ENCODE results near the gene FAM110C.
"Not testable (repeated sequence)": the region's sequence is repeated elsewhere in the genome, so short reads cannot be mapped to it uniquely, and the experiment has no call there.

FAM110C gene

DNA sequence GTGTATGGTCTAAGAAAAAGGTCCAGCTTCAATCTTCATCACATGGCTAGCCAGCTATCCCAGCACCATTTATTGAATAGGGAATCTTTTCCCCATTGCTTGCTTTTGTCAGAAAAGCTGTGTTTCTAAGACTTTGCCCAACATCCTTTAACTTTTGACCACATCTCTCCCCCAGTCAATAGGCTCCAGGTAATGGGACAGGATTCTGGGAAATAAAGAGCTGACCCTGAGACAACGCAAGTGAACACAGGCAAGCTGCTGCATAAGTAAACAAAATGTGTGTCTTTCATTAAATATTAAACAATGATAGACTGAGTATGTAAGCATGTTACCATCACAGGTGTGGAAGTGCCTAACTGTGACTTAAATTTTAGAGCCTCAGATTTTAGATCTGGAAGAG lies 23.0 kb downstream of the FAM110C start:
- TF ChIP-seq, protein P1, sequence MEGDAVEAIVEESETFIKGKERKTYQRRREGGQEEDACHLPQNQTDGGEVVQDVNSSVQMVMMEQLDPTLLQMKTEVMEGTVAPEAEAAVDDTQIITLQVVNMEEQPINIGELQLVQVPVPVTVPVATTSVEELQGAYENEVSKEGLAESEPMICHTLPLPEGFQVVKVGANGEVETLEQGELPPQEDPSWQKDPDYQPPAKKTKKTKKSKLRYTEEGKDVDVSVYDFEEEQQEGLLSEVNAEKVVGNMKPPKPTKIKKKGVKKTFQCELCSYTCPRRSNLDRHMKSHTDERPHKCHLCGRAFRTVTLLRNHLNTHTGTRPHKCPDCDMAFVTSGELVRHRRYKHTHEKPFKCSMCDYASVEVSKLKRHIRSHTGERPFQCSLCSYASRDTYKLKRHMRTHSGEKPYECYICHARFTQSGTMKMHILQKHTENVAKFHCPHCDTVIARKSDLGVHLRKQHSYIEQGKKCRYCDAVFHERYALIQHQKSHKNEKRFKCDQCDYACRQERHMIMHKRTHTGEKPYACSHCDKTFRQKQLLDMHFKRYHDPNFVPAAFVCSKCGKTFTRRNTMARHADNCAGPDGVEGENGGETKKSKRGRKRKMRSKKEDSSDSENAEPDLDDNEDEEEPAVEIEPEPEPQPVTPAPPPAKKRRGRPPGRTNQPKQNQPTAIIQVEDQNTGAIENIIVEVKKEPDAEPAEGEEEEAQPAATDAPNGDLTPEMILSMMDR (IDR thresholded peaks at IDR 0.05): no peak
- Histone ChIP-seq H3K4me1 (ENCODE audit: control insufficient read depth in 1 of 2, insufficient read depth in 1 of 2, low read depth in 1 of 2, low read length in 1 of 2) (no peaks in the 10 kb centered on the region), H3K4me3 (ENCODE audit: low read depth in 1 of 2, low read length in 1 of 2) (no peak overlapping the region), H3K27me3 (no peaks in the 10 kb centered on the region), H3K36me3 (no peaks in the 10 kb centered on the region), H3K9me3 (no peaks in the 10 kb centered on the region), H3K27ac (no peak overlapping the region)

DNA sequence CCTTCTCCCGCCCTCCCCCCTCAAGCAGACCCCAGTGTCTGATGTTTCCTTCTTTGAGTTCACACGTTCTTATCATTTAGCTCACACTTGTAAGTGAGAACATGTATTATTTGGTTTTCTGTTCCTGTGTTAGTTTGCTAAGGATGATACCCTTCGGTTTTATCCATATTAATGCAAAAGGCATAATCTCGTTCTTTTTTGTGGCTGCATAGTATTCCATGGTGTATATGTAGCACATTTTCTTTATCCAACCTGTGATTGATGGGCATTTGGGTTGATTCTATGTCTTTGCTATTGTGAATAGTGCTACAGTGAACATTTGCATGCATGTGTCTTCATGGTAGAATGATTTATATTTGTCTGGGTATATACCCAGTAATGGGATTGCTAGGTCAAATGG lies 24.1 kb downstream of the FAM110C start:
- H3K4me1 ChIP-seq (ENCODE audit: control insufficient read depth in 1 of 2, insufficient read depth in 1 of 2, low read depth in 1 of 2, low read length in 1 of 2); H3K9me3 ChIP-seq; H3K36me3 ChIP-seq; H3K4me3 ChIP-seq (ENCODE audit: low read depth in 1 of 2, low read length in 1 of 2); H3K27me3 ChIP-seq; H3K27ac ChIP-seq: not testable (repeated sequence)

GRCh38 chr2:20259-20658 lies 26.0 kb downstream of the FAM110C start:
- not testable (repeated sequence) for H3K4me3 ChIP-seq (ENCODE audit: low read depth in 1 of 2, low read length in 1 of 2); H3K9me3 ChIP-seq; H3K27ac ChIP-seq; H3K27me3 ChIP-seq; H3K4me1 ChIP-seq (ENCODE audit: control insufficient read depth in 1 of 2, insufficient read depth in 1 of 2, low read depth in 1 of 2, low read length in 1 of 2); H3K36me3 ChIP-seq

- Histone ChIP-seq H3K27ac (no peak overlapping the region), H3K4me1 (ENCODE audit: control insufficient read depth in 1 of 2, insufficient read depth in 1 of 2, low read depth in 1 of 2, low read length in 1 of 2) (no peaks in the 10 kb centered on the region)
- TF ChIP-seq, protein P1 (IDR thresholded peaks at IDR 0.05): no peak
These were observed 26.8 kb downstream of the FAM110C start for GRCh38 chr2:19505-19904.

GRCh38 chr2:18402-19271 lies 27.7 kb downstream of the FAM110C start:
- Histone ChIP-seq H3K9me3 (no peaks in the 10 kb centered on the region), H3K27me3 (peaks cover 17% of the 10 kb centered on the region)

More at GRCh38 chr2:19505-19904, 26.8 kb downstream of the FAM110C start:
- Histone ChIP-seq H3K9me3 (no peaks in the 10 kb centered on the region), H3K36me3 (no peaks in the 10 kb centered on the region), H3K4me3 (ENCODE audit: low read depth in 1 of 2, low read length in 1 of 2) (no peak overlapping the region), H3K27me3 (peaks cover 11% of the 10 kb centered on the region)

DNA sequence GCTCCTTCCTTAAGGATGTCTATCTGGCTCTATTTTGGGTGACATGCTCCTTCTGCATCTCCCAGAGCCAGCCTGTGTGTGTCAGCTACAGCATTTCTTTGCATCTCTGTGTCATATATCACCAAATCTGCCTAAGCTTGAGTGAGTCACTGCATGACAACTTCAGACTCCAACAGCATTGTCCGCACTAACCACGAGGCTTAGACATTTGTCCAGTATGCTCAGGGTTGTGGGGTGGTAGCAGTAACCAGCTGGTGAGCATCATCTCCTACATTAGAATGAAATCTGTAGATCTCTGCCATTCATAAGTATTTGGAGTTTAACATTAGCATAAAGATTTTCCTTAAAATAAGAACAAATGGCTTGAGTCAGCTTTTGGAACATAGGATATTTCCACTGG lies 30.4 kb downstream of the FAM110C start:
- not testable (repeated sequence) for H3K4me3 ChIP-seq (ENCODE audit: low read depth in 1 of 2, low read length in 1 of 2); H3K4me1 ChIP-seq (ENCODE audit: control insufficient read depth in 1 of 2, insufficient read depth in 1 of 2, low read depth in 1 of 2, low read length in 1 of 2); H3K27ac ChIP-seq; H3K9me3 ChIP-seq; H3K36me3 ChIP-seq
- H3K27me3 ChIP-seq: peaks cover 26% of the 10 kb centered on the region

More at GRCh38 chr2:18402-19271, 27.7 kb downstream of the FAM110C start:
- Histone ChIP-seq H3K36me3 (no peaks in the 10 kb centered on the region), H3K27ac (no peak overlapping the region), H3K4me1 (ENCODE audit: control insufficient read depth in 1 of 2, insufficient read depth in 1 of 2, low read depth in 1 of 2, low read length in 1 of 2) (no peaks in the 10 kb centered on the region), H3K4me3 (ENCODE audit: low read depth in 1 of 2, low read length in 1 of 2) (no peak overlapping the region)
- TF ChIP-seq, protein P1 (IDR thresholded peaks at IDR 0.05): no peak

DNA sequence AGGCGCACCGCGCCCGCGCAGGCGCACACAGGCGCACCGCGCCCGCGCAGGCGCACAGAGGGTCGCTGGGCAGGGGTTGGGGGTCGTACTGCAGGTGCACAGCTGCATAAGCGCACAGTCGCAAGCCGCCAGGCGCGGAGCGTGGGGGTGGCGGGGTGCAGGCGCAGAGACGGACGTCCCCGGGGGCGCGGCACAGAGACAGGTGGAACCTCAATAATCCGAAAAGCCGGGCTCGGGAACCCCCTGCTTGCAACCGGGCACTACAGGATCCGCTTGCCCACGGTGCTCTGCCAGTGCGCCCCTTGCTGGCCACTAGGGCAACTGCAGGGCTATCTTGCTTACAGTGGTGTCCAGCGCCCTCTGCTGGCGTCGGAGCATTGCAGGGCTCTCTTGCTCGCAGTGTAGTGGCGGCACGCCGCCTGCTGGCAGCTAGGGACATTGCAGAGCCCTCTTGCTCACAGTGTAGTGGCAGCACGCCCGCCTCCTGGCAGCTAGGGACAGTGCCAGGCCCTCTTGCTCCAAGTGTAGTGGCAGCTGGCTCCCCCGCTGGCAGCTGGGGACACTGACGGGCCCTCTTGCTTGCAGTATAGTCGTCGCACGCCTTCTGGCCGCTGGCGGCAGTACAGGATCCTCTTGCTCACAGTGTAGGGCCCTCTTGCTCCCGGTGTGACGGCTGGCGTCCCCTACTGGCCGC lies 34.9 kb downstream of the FAM110C start:
- Histone ChIP-seq H3K4me3 (ENCODE audit: low read depth in 1 of 2, low read length in 1 of 2) (no peak overlapping the region), H3K27me3 (peaks cover 26% of the 10 kb centered on the region), H3K9me3 (peaks cover 5% of the 10 kb centered on the region), H3K27ac (no peak overlapping the region), H3K36me3 (no peaks in the 10 kb centered on the region), H3K4me1 (ENCODE audit: control insufficient read depth in 1 of 2, insufficient read depth in 1 of 2, low read depth in 1 of 2, low read length in 1 of 2) (no peaks in the 10 kb centered on the region)
- TF ChIP-seq, protein P1 (IDR thresholded peaks at IDR 0.05): peak; percentile 24

Data from neutrophil (primary cell).